H1 (cell line): ENCODE results near the gene COL5A1. TPM values are rescaled to one million over a fixed set of nuclear protein-coding genes. Genes with fewer than 3 reads are reported as not detected.

ENCODE experiments used
- CTCF ChIA-PET: fragments of 300-600 bp; sonication (Branson Sonifier 250); formaldehyde crosslinking; loops from one replicate; lab custom pipeline; 2021; ENCODE audit not compliant: partially characterized antibody; lab: Charles Lee
- POLR2A ChIA-PET: fragments of 300-600 bp; sonication (Branson Sonifier 250); formaldehyde crosslinking; loops from one replicate; lab custom pipeline; 2021; ENCODE audit warnings: inconsistent platforms; ENCODE audit not compliant: partially characterized antibody; lab: Charles Lee
- DNase-seq, 2 experiments: peaks; one replicate each; pipeline versions ENCODE4 v3.0.0 to v3.0.0-alpha.2; 2010 to 2022; ENCODE audit warnings: low spot score in 2 of 2, low read depth in 1 of 2, mixed read lengths in 1 of 2
- FAIRE-seq: peaks from 2 replicates; lab custom pipeline; 2011; peaks lifted over from hg19 to GRCh38; lab: Jason Lieb, UNC
- H2AFZ ChIP-seq: 2 replicates; pipeline ENCODE4 v1.8.1; 2012; ENCODE audit warnings: low read length, inconsistent platforms
- H2AK5ac ChIP-seq: 2 replicates; pipeline ENCODE4 v1.6.1; 2013; ENCODE audit warnings: low read depth, low read length
- H2BK120ac ChIP-seq: replicated peaks from 2 replicates; pipeline ENCODE3; 2013; ENCODE audit warnings: low read depth, low read length, inconsistent platforms
- H2BK12ac ChIP-seq: 2 replicates; pipeline ENCODE4 v1.6.1; 2013; ENCODE audit warnings: low read depth, low read length
- H2BK15ac ChIP-seq: 2 replicates; pipeline ENCODE4 v1.6.1; 2013; ENCODE audit warnings: low read length
- H2BK20ac ChIP-seq: 2 replicates; pipeline ENCODE4 v1.6.1; 2013; ENCODE audit warnings: low read length
- H2BK5ac ChIP-seq: 2 replicates; pipeline ENCODE4 v1.6.1; 2013; ENCODE audit warnings: low read depth, low read length
- H3K14ac ChIP-seq: 2 replicates; pipeline ENCODE4 v1.6.1; 2013; ENCODE audit warnings: inconsistent platforms; ENCODE audit not compliant: insufficient read length
- H3K18ac ChIP-seq: 2 replicates; pipeline ENCODE4 v1.6.1; 2013; ENCODE audit warnings: low read length; ENCODE audit errors: extremely low read depth
- H3K23ac ChIP-seq: 2 replicates; pipeline ENCODE4 v1.6.1; 2013; ENCODE audit warnings: inconsistent platforms; ENCODE audit not compliant: insufficient read length
- H3K23me2 ChIP-seq: 2 replicates; pipeline ENCODE4 v1.6.1; 2013; ENCODE audit warnings: low read depth, low read length
- H3K27ac ChIP-seq: 2 replicates; pipeline ENCODE4 v1.6.1; 2011; ENCODE audit warnings: low read depth, low read length, inconsistent platforms
- H3K27me3 ChIP-seq, 4 experiments: replicated peaks in 1 of 4; 1 replicate in 1 of 4; 2 replicates in 3 of 4; pipeline versions ENCODE4 v1.6.1 to v1.8.1; 2011 to 2013; ENCODE audit warnings: low read length in 3 of 4, mild to moderate bottlenecking in 3 of 4, inconsistent platforms in 2 of 4, mixed read lengths in 2 of 4, moderate library complexity in 1 of 4; ENCODE audit not compliant: control insufficient read depth in 3 of 4, insufficient read depth in 3 of 4; ENCODE audit errors: extremely low read depth in 1 of 4
- H3K36me3 ChIP-seq, 4 experiments: 2 replicates each; pipeline versions ENCODE4 v1.6.1 to v1.8.1; 2011 to 2013; ENCODE audit warnings: mild to moderate bottlenecking in 4 of 4, low read length in 3 of 4, moderate library complexity in 2 of 4, control low read depth in 1 of 4, inconsistent platforms in 1 of 4; ENCODE audit not compliant: insufficient read depth in 4 of 4, control insufficient read depth in 2 of 4
- H3K4ac ChIP-seq: replicated peaks from 2 replicates; pipeline ENCODE3; 2013; ENCODE audit warnings: low read length, low read depth, mixed read lengths, inconsistent platforms; ENCODE audit not compliant: insufficient read length
- H3K4me1 ChIP-seq, 4 experiments: replicated peaks in 1 of 4; 1 replicate in 1 of 4; 2 replicates in 3 of 4; pipeline versions ENCODE4 v1.6.1 to v1.8.1; 2011 to 2013; ENCODE audit warnings: low read length in 3 of 4, inconsistent platforms in 2 of 4, mixed read lengths in 1 of 4; ENCODE audit not compliant: insufficient read depth in 4 of 4, control insufficient read depth in 3 of 4
- H3K4me2 ChIP-seq, 2 experiments: 2 replicates each; pipeline versions ENCODE4 v1.6.1 to v1.8.1; 2011 to 2013; ENCODE audit warnings: low read depth in 2 of 2, low read length in 2 of 2, control low read depth in 1 of 2, inconsistent platforms in 1 of 2, mild to moderate bottlenecking in 1 of 2; ENCODE audit not compliant: insufficient read depth in 1 of 2
- H3K4me3 ChIP-seq, 4 experiments: fragments of 200-600, 300-600 bp in 1 of 4; sonication (generic), shearing (Covaris generic), sonication (Bioruptor Twin) in 1 of 4; 2 replicates each; pipeline versions ENCODE4 v1.5.1 to v1.8.1; 2011 to 2016; ENCODE audit warnings: low read length in 4 of 4, low read depth in 3 of 4, control low read depth in 2 of 4, inconsistent platforms in 2 of 4, mild to moderate bottlenecking in 2 of 4, mixed read lengths in 1 of 4, moderate library complexity in 1 of 4; ENCODE audit not compliant: insufficient read depth in 2 of 4; ENCODE audit errors: extremely low read depth in 1 of 4
- H3K56ac ChIP-seq: replicated peaks from 2 replicates; pipeline ENCODE3; 2013; ENCODE audit warnings: low read depth, mild to moderate bottlenecking, mixed read lengths, low read length, inconsistent platforms; ENCODE audit not compliant: insufficient read length
- H3K79me1 ChIP-seq: 2 replicates; pipeline ENCODE4 v1.6.1; 2013; ENCODE audit warnings: low read depth, low read length, control low read depth
- H3K79me2 ChIP-seq, 2 experiments: 2 replicates each; pipeline versions ENCODE4 v1.6.1 to v1.8.1; 2012 to 2013; ENCODE audit warnings: low read length in 2 of 2, mild to moderate bottlenecking in 2 of 2, inconsistent platforms in 1 of 2; ENCODE audit not compliant: insufficient read depth in 2 of 2, control insufficient read depth in 1 of 2
- H3K9ac ChIP-seq, 4 experiments: replicated peaks in 1 of 4; 1 replicate in 1 of 4; 2 replicates in 3 of 4; pipeline versions ENCODE4 v1.6.1 to v1.8.1; 2011 to 2013; ENCODE audit warnings: low read depth in 3 of 4, low read length in 3 of 4, control low read depth in 2 of 4, mild to moderate bottlenecking in 2 of 4, moderate library complexity in 2 of 4, inconsistent platforms in 1 of 4; ENCODE audit errors: extremely low read depth in 1 of 4
- H3K9me3 ChIP-seq, 2 experiments: 2 replicates each; pipeline versions ENCODE4 v1.6.1 to v1.8.1; 2012 to 2013; ENCODE audit warnings: mild to moderate bottlenecking in 2 of 2, moderate library complexity in 2 of 2, control low read depth in 1 of 2, inconsistent platforms in 1 of 2, low read depth in 1 of 2, low read length in 1 of 2, mixed read lengths in 1 of 2; ENCODE audit not compliant: insufficient read depth in 2 of 2
- H4K20me1 ChIP-seq, 2 experiments: replicated peaks in 1 of 2; 2 replicates each; pipeline versions ENCODE3 to v1.8.1; 2011 to 2013; ENCODE audit warnings: inconsistent platforms in 2 of 2, low read length in 2 of 2, mild to moderate bottlenecking in 1 of 2; ENCODE audit not compliant: insufficient read depth in 2 of 2, control insufficient read depth in 1 of 2
- H4K5ac ChIP-seq: 2 replicates; pipeline ENCODE4 v1.6.1; 2013; ENCODE audit warnings: low read length, low read depth, mixed read lengths, inconsistent platforms; ENCODE audit not compliant: insufficient read length
- H4K8ac ChIP-seq: 2 replicates; pipeline ENCODE4 v1.8.0; 2013; ENCODE audit warnings: mild to moderate bottlenecking, moderate library complexity, low read length, inconsistent platforms; ENCODE audit not compliant: insufficient read depth; ENCODE audit errors: extremely low read depth
- H4K91ac ChIP-seq: replicated peaks from 2 replicates; pipeline ENCODE3; 2013; ENCODE audit warnings: low read length, mixed read lengths, inconsistent platforms; ENCODE audit not compliant: insufficient read length
- CEBPB ChIP-seq: IDR thresholded peaks from 2 replicates; pipeline ENCODE4 v1.6.1; 2012; ENCODE audit warnings: low read depth, low read length
- CTBP2 ChIP-seq: IDR thresholded peaks from 2 replicates; pipeline ENCODE4 v1.7.0; 2011; ENCODE audit warnings: borderline replicate concordance, mild to moderate bottlenecking, moderate library complexity, mixed read lengths, low read length; ENCODE audit not compliant: insufficient read depth, insufficient read length
- EGR1 ChIP-seq: IDR thresholded peaks from 2 replicates; pipeline ENCODE4 v1.6.1; 2011; ENCODE audit warnings: low read depth, low read length, borderline replicate concordance
- FOSL1 ChIP-seq: IDR thresholded peaks from 2 replicates; pipeline ENCODE4 v1.6.1; 2011; ENCODE audit warnings: mild to moderate bottlenecking, low read depth, low read length, moderate library complexity; ENCODE audit not compliant: insufficient read depth
- HDAC2 ChIP-seq, 2 experiments: fragments of 300-600 bp in 1 of 2; sonication (generic) in 1 of 2; IDR thresholded peaks; 2 replicates each; pipeline ENCODE4 v1.6.1; 2011 to 2012; ENCODE audit warnings: low read depth in 2 of 2, low read length in 2 of 2, mild to moderate bottlenecking in 2 of 2, moderate library complexity in 2 of 2, borderline replicate concordance in 1 of 2, inconsistent platforms in 1 of 2
- HDAC6 ChIP-seq: IDR thresholded peaks from one replicate; pipeline ENCODE4 v1.7.1; 2012; ENCODE audit warnings: low read depth, mild to moderate bottlenecking, inconsistent platforms, low read length, moderate library complexity
- KDM5A ChIP-seq: fragments of 200-600 bp; IDR thresholded peaks from 2 replicates; pipeline ENCODE4 v1.7.1; 2012; ENCODE audit warnings: mild to moderate bottlenecking, low read length, inconsistent platforms, mixed read lengths
- NANOG ChIP-seq: IDR thresholded peaks from 2 replicates; pipeline ENCODE4 v1.6.1; 2011; ENCODE audit warnings: low read length, low read depth, mild to moderate bottlenecking, inconsistent platforms; ENCODE audit not compliant: insufficient read depth, poor library complexity, severe bottlenecking
- POLR2AphosphoS5 ChIP-seq: IDR thresholded peaks from 2 replicates; pipeline ENCODE4 v1.6.1; 2011; ENCODE audit warnings: low read depth, low read length
- RFX5 ChIP-seq: IDR thresholded peaks from 2 replicates; pipeline ENCODE4 v1.6.1; 2011; ENCODE audit warnings: low read depth, low read length, improper control_type of control experiment, borderline replicate concordance
- RXRA ChIP-seq: IDR thresholded peaks from 2 replicates; pipeline ENCODE4 v1.6.1; 2011; ENCODE audit warnings: low read depth, mild to moderate bottlenecking, low read length, moderate library complexity; ENCODE audit not compliant: insufficient read depth
- TAF7 ChIP-seq: optimal IDR thresholded peaks from 2 replicates; pipeline ENCODE3; 2011; ENCODE audit warnings: low read depth, mild to moderate bottlenecking, inconsistent platforms, low read length, moderate library complexity, borderline replicate concordance
- YY1 ChIP-seq: IDR thresholded peaks from 2 replicates; pipeline ENCODE4 v1.6.1; 2011; ENCODE audit warnings: low read depth, mild to moderate bottlenecking, low read length
- WGBS, 2 experiments: shearing (Covaris generic) in 1 of 2; methylation state at CpG; one replicate each; pipeline versions ENCODE4 v1.1.6 to v1.1.7; 2013 to 2015; ENCODE audit warnings: low lambda C conversion rate in 2 of 2, mixed read lengths in 2 of 2, inconsistent platforms in 1 of 2, low coverage in 1 of 2, missing lambda C conversion rate in 1 of 2; ENCODE audit not compliant: insufficient replicate concordance in 2 of 2, insufficient coverage in 1 of 2, insufficient read length in 1 of 2; ENCODE audit errors: extremely low coverage in 1 of 2, missing lambda C conversion rate in 1 of 2; 5-methylcytosine and 5-hydroxymethylcytosine counted together
- polyA plus RNA-seq, 7 experiments: library from polyadenylated mRNA; depleted of rRNA in 3 of 7; stranded (reverse) in 5 of 7; unstranded in 2 of 7; fragments of >200 nt in 5 of 7; fragments of 200-250 nt in 2 of 7; gene quantifications; 1 replicate in 5 of 7; 2 replicates in 1 of 7; 4 replicates in 1 of 7; pipeline versions ENCODE4 v1.2.1 to v1.2.3, GENCODE V29; 2011 to 2013; ENCODE audit warnings: missing spikeins in 2 of 7, mixed read lengths in 2 of 7
- total RNA-seq: library from RNA; stranded (reverse); fragmentation: NEBNext Ultra II Directional; extraction: Animal tissue kit (Norgen Biotek cat#: 25700); gene quantifications from 2 replicates; pipeline ENCODE4 v1.2.1, GENCODE V29; 2021

The COL5A1 gene
- total and polyA plus RNA-seq, 2 of the 8 experiments (the other 6 are each of a cell fraction or from before 2014, with no cell fraction given) = 3.8 to 12.0 TPM

GRCh38 chr9:134834217-134834956, 192.8 kb downstream of the COL5A1 start:
- Histone ChIP-seq H2BK15ac (no peak overlapping the region), H4K91ac (no peak overlapping the region), H3K36me3 (no peaks in the 10 kb centered on the region), H3K4me3 (no peak overlapping the region), H3K79me1 (no peaks in the 10 kb centered on the region), H3K27ac (no peak overlapping the region), H2BK120ac (no peak overlapping the region), H3K23me2 (no peaks in the 10 kb centered on the region), H2AK5ac (no peak overlapping the region), H3K14ac (no peak overlapping the region), H4K20me1 (no peaks in the 10 kb centered on the region), H4K5ac (no peak overlapping the region), H3K4me1 (no peaks in the 10 kb centered on the region), H3K4me2 (no peak overlapping the region), H3K9ac (no peak overlapping the region), H2BK12ac (no peak overlapping the region), H2BK5ac (no peak overlapping the region), H4K8ac (no peak overlapping the region), H3K56ac (no peak overlapping the region), H3K23ac (no peak overlapping the region), H3K4ac (no peak overlapping the region), H3K27me3 (no peaks in the 10 kb centered on the region), H3K9me3 (no peaks in the 10 kb centered on the region), H2BK20ac (no peak overlapping the region), H3K79me2 (no peaks in the 10 kb centered on the region), H3K18ac (no peak overlapping the region), H2AFZ (no peak overlapping the region)
- POLR2A ChIA-PET = no interaction called here
- 94% methylated on average over 18 of the region's 20 CpGs; no CpG with 5 or more reads in 1 of the 2 experiments for WGBS, 2 experiments
- CTCF ChIA-PET = interaction anchor here (1.3 kb wide), 1 partner anchor 54 kb away, joined by 3 read pairs; no protein-coding TSS in a partner anchor
- FAIRE-seq = no peak
- no peak for DNase-seq
- TF ChIP-seq RXRA = no peak
- no peak for TF ChIP-seq RFX5
- no peak for TF ChIP-seq HDAC2 (IDR thresholded peaks at IDR 0.05; ENCODE audit: borderline replicate concordance in 1 of 2, low read depth in 2 of 2, low read length in 2 of 2)
- no peak for TF ChIP-seq KDM5A
- no peak for TF ChIP-seq CEBPB
- TF ChIP-seq NANOG = no peak
- no peak for TF ChIP-seq POLR2AphosphoS5
- TF ChIP-seq YY1 = no peak
- TF ChIP-seq TAF7 = no peak
- no peak for TF ChIP-seq FOSL1
- no peak for TF ChIP-seq CTBP2
- no peak for TF ChIP-seq HDAC6
- no peak for TF ChIP-seq EGR1
